Tibial nerve (tissue), 4 donors: ENCODE data around the gene SLC35F2.

ENCODE experiments used
- EP300 ChIP-seq, 2 donors: sonication (generic); formaldehyde crosslinking; IDR thresholded peaks; one replicate each; pipeline ENCODE4 v1.6.1; 2017; ENCODE audit warnings: antibody characterized with exemption in 2 of 2, mild to moderate bottlenecking in 1 of 2
- POLR2A ChIP-seq, 2 donors: fragments of 450-650 bp; IDR thresholded peaks; one replicate each; pipeline ENCODE4 v1.6.1; 2017; ENCODE audit warnings: antibody characterized with exemption in 2 of 2, mild to moderate bottlenecking in 2 of 2, moderate library complexity in 2 of 2
- TF ChIP-seq, protein P1 (sequence below), 5 experiments: fragments of 200-600 bp in 3 of 5; fragments of 450-650 bp in 2 of 5; sonication (generic) in 3 of 5; IDR thresholded peaks; one replicate each; pipeline ENCODE4 v1.5.1; 2016 to 2019; ENCODE audit warnings: antibody characterized with exemption in 5 of 5, mild to moderate bottlenecking in 3 of 5, moderate library complexity in 2 of 5

DNA sequence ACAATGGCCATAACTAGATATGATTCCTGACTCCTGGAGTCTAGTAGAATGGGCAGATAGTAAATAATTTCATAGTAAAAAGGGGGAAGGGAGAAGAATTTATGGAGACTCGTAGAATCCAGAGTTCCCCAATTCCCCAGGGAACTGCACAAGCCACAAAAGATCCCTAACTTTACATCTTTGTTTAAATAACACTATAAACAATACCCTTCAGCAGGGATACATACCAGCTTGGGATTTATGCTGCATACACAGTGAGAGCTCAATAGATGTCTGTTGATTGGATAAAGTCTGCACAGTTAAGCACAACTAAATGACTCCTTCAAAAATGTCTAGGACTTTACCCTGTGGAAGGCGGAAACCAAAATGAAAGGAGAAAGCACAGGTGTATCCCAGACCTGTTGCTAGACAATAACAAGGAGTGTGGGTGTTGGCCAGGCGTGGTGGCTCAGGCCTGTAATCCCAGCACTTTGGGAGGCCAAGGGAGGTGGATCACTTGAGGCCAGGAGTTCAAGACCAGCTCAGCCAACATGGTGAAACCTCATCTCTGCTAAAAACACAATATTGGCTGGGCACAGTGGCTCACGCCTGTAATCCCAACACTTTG is 6.8 kb downstream of the SLC35F2 start:
- TF ChIP-seq EP300 (IDR thresholded peaks at IDR 0.05) (no peak), POLR2A (IDR thresholded peaks at IDR 0.05) (no peak)
- TF ChIP-seq, protein P1, sequence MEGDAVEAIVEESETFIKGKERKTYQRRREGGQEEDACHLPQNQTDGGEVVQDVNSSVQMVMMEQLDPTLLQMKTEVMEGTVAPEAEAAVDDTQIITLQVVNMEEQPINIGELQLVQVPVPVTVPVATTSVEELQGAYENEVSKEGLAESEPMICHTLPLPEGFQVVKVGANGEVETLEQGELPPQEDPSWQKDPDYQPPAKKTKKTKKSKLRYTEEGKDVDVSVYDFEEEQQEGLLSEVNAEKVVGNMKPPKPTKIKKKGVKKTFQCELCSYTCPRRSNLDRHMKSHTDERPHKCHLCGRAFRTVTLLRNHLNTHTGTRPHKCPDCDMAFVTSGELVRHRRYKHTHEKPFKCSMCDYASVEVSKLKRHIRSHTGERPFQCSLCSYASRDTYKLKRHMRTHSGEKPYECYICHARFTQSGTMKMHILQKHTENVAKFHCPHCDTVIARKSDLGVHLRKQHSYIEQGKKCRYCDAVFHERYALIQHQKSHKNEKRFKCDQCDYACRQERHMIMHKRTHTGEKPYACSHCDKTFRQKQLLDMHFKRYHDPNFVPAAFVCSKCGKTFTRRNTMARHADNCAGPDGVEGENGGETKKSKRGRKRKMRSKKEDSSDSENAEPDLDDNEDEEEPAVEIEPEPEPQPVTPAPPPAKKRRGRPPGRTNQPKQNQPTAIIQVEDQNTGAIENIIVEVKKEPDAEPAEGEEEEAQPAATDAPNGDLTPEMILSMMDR (IDR thresholded peaks at IDR 0.05): no peak
